ENCODE results near the gene CYB561D1.

Gene CYB561D1

DNA sequence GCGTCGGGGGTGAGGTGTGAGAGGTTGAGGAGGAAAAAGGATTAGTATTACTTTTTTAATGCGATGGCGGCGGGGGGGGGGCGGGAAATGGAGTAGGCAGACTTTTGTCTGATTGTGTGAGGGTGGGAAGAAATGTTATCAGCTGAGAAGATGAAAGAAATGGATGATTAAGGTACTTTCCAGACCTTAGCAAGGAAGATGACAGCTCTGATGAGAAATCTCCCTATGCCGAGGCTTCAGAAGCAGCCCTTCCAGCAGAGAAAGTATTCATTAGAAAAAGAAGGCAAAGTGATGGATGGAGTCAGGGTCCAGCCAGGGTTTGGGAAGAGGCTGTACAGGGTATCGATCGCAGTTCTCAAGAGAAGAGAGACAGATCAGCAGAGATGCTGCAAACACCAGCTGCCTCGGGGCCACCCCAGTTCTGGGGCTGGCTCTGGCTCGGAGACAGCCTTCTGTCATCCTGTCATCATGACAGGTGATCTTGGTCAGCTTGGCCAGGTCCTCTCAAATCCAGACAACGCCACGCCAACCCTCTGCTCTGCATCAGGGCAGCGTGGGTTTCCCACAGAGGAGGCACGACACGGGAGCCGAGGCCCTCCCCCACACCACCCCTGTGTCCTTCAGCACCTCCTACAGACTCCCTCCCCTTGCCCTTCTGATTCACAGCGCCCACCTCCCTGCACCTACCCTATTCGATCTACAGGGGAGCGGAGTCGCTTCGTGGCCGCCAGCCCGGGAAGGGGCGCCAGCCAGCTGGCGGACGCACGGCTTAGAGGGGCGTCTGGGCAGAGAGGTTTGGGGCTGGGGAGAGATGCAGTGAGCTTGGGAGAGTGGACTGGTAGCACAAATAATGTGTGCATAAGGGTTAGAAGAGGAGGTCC, 10.9 kb upstream of the CYB561D1 start:
- TF ChIP-seq, protein P1, sequence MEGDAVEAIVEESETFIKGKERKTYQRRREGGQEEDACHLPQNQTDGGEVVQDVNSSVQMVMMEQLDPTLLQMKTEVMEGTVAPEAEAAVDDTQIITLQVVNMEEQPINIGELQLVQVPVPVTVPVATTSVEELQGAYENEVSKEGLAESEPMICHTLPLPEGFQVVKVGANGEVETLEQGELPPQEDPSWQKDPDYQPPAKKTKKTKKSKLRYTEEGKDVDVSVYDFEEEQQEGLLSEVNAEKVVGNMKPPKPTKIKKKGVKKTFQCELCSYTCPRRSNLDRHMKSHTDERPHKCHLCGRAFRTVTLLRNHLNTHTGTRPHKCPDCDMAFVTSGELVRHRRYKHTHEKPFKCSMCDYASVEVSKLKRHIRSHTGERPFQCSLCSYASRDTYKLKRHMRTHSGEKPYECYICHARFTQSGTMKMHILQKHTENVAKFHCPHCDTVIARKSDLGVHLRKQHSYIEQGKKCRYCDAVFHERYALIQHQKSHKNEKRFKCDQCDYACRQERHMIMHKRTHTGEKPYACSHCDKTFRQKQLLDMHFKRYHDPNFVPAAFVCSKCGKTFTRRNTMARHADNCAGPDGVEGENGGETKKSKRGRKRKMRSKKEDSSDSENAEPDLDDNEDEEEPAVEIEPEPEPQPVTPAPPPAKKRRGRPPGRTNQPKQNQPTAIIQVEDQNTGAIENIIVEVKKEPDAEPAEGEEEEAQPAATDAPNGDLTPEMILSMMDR (IDR thresholded peaks at IDR 0.05; ENCODE audit: insufficient read depth, low read length, poor library complexity, severe bottlenecking): no peak
- Histone ChIP-seq H3K27me3 (replicated peaks; ENCODE audit: control insufficient read depth, insufficient read depth, low read length) (no peaks in the 10 kb centered on the region), H3K4me3 (replicated peaks; ENCODE audit: low read depth, low read length) (peak overlapping the region; percentile 55), H3K36me3 (ENCODE audit: control insufficient read depth, insufficient read depth, low read length) (peaks cover 7% of the 10 kb centered on the region)
- DNase-seq (ENCODE audit: extremely low read depth, insufficient read length): no peak

DNA sequence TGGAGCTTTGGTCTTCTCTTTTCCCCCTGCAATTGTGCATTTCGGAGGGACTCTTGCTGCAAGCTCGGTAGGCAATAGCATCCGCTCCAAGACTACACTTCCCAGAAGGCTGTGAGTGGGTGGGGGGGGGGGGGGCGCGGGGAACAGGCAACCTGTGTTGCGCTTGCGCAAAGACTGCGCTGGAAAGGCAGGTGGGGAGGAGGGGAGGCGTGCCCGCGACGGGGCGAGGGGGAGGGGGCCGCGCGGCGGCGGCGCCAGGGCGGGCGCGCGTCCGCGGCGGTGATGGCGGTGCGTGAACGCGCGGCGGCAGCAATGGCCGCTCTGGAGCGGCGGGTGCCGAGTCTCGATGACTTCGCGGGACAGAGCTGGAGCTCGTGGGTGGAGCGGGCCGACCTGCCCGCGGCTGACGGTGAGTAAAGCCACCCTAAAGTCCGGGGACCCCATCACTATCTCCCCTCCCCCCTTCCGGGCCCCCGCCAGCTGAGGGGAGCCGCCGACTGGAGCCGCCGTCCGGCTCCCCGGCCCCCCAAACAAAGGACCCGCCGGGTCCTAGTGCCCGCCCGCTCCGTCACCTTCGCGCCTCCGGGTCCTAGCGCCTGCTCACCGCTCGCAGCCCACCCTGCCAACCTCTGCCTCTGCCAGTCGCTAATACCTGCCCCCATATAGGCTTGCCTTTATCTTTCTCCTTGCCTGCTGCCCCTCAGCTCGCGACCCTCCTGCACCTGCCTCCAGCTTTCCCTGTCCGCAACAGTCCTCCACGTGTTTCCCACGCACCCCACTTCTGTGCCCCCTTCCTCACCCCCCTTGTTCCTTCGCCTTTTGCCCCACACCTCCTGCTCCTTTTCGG, 10.0 kb upstream of the CYB561D1 start, which contains the start of gene ATXN7L2:
ATXN7L2 (plus strand) TSS at position 234 of the 847 bp plus-strand sequence; CDS start at position 283, 49 bp downstream.
- TF ChIP-seq, protein P1 (IDR thresholded peaks at IDR 0.05; ENCODE audit: insufficient read depth, low read length, poor library complexity, severe bottlenecking): no peak
- Histone ChIP-seq H3K4me3 (replicated peaks; ENCODE audit: low read depth, low read length) (peak within 1 kb of the TSS; percentile 95), H3K27me3 (replicated peaks; ENCODE audit: control insufficient read depth, insufficient read depth, low read length) (no peaks in the 10 kb centered on the region), H3K36me3 (ENCODE audit: control insufficient read depth, insufficient read depth, low read length) (peaks cover 8% of the 10 kb centered on the region)
- peak; percentile 94 for DNase-seq (ENCODE audit: extremely low read depth, insufficient read length)

DNA sequence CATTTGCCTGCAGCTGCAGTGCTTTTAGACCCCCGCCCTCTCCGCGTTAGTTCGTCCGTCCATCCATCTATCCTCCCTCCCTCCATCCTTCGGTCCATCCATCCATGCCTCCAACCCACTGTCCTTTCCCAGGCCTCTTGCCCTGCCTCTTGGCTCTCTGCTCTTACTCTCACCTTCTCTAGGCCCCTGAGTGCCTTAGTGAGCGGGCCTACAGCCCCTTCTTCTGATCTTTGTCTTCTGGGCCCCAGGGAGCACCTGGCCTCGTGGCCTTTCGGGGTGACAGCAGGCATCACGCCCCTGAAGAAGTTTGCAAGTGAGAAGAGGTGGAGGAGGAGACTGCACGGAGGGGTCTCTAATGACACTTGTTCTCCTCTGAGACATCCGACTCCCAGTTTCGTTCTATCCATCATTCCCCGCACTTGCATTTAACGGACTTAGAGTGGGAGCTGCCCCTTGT, 9.3 kb upstream of the CYB561D1 start:
- no peak for DNase-seq (ENCODE audit: extremely low read depth, insufficient read length)
- H3K27me3 ChIP-seq (replicated peaks; ENCODE audit: control insufficient read depth, insufficient read depth, low read length): no peaks in the 10 kb centered on the region
- TF ChIP-seq, protein P1 (IDR thresholded peaks at IDR 0.05; ENCODE audit: insufficient read depth, low read length, poor library complexity, severe bottlenecking): no peak
- H3K36me3 ChIP-seq (ENCODE audit: control insufficient read depth, insufficient read depth, low read length): peaks cover 8% of the 10 kb centered on the region
- peak overlapping the region; percentile 95 for H3K4me3 ChIP-seq (replicated peaks; ENCODE audit: low read depth, low read length)

DNA sequence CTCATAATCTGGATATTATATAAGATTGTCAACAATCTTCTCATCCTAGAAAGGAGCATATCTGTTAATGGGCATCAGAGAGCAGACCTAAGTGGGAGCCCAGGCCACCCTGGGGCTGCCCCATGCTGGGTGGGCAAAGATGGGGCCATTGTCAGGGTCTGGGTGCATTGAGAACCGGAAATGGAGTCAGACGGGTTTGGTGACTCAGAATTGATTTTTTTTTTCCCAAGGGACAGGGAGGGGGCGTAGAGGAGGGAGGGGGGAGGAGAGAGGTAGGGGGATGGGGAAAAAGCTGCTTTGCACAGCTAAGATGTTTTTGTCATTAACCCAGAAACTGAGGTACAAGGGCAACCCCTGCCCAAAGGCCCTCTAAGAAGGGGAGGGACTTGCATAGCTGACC, 8.9 kb upstream of the CYB561D1 start:
- no peak for DNase-seq (ENCODE audit: extremely low read depth, insufficient read length)
- H3K27me3 ChIP-seq (replicated peaks; ENCODE audit: control insufficient read depth, insufficient read depth, low read length): no peaks in the 10 kb centered on the region
- H3K4me3 ChIP-seq (replicated peaks; ENCODE audit: low read depth, low read length): peak overlapping the region; percentile 95
- peaks cover 8% of the 10 kb centered on the region for H3K36me3 ChIP-seq (ENCODE audit: control insufficient read depth, insufficient read depth, low read length)
- TF ChIP-seq, protein P1 (IDR thresholded peaks at IDR 0.05; ENCODE audit: insufficient read depth, low read length, poor library complexity, severe bottlenecking): no peak

DNA sequence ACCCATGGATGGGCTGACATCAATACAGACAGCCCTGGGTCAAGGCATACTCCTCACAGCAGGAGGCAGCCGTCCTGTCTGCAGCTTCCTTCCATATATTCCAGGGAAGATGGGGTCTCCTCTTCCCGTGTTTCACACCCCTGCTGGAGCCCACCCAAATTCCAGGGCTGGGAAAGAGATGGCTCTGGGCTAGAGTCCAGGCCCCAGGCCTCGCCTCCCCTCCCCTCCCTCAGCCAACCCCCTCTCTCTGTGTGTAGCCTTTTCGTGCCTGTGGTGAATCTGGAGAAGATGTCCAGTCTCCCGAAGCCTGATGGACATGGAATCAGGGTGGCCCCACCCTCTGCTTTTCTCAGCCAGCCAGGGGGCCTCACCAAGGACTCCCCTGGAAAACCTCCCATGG, 6.6 kb upstream of the CYB561D1 start:
- H3K4me3 ChIP-seq (replicated peaks; ENCODE audit: low read depth, low read length): no peak overlapping the region
- TF ChIP-seq, protein P1 (IDR thresholded peaks at IDR 0.05; ENCODE audit: insufficient read depth, low read length, poor library complexity, severe bottlenecking): no peak
- no peaks in the 10 kb centered on the region for H3K27me3 ChIP-seq (replicated peaks; ENCODE audit: control insufficient read depth, insufficient read depth, low read length)
- DNase-seq (ENCODE audit: extremely low read depth, insufficient read length): no peak
- peaks cover 11% of the 10 kb centered on the region for H3K36me3 ChIP-seq (ENCODE audit: control insufficient read depth, insufficient read depth, low read length)
